HepG2 (cell line): ENCODE results near the gene PCLO. TPM values are rescaled to one million over a fixed set of nuclear protein-coding genes. Genes with fewer than 3 reads are reported as not detected.

ENCODE experiments used
- ATAC-seq: fragments of 200-7000 bp; cut with Tn5 transposase; 3 replicates; pipeline ENCODE4 v1.9.1; 2020; ENCODE audit warnings: mild to moderate bottlenecking, moderate library complexity
- BruUV-seq: library from RNA; stranded (reverse); fragments of 400-500 nt; replicated peaks from 2 replicates; lab custom pipeline; 2021; lab: Mats Ljungman, UMichigan
- CTCF ChIA-PET: fragments of 300-600 bp; formaldehyde crosslinking; extraction: SDS; loops from one replicate; lab custom pipeline; 2021; ENCODE audit warnings: low total read pairs, inconsistent platforms, low intra/inter-chr PET ratio; lab: Yijun Ruan, JAX
- POLR2A ChIA-PET: fragments of 350-600 bp; sonication (Branson Sonifier 250); formaldehyde crosslinking; loops from one replicate; lab custom pipeline; 2020; ENCODE audit warnings: antibody characterized with exemption, inconsistent platforms; lab: Yijun Ruan, JAX
- DNase-seq: peaks from one replicate; pipeline ENCODE4 v3.0.0-alpha.2; 2015; ENCODE audit warnings: low spot score
- FAIRE-seq: peaks from 3 replicates; lab custom pipeline; 2011; peaks lifted over from hg19 to GRCh38; lab: Jason Lieb, UNC
- H2AFZ ChIP-seq: one replicate; pipeline ENCODE4 v1.6.1; 2011; ENCODE audit warnings: low read length, inconsistent platforms
- H3K27ac ChIP-seq: fragments of 300-600 bp; 3 replicates; pipeline ENCODE4 v1.8.0; 2011; ENCODE audit warnings: mixed run types, mild to moderate bottlenecking, mixed read lengths, low read length, inconsistent platforms; ENCODE audit not compliant: insufficient read depth; ENCODE audit errors: extremely low read length
- H3K27me3 ChIP-seq, 2 experiments: fragments of 200-600 bp in 1 of 2; 2 replicates in 1 of 2; 3 replicates in 1 of 2; pipeline versions ENCODE4 v1.6.0 to v1.8.0; 2011; ENCODE audit warnings: low read length in 2 of 2, mild to moderate bottlenecking in 2 of 2, moderate library complexity in 2 of 2, inconsistent platforms in 1 of 2; ENCODE audit not compliant: insufficient read depth in 2 of 2, control insufficient read depth in 1 of 2
- H3K36me3 ChIP-seq, 2 experiments: fragments of 200-600 bp in 1 of 2; replicated peaks in 1 of 2; 2 replicates in 1 of 2; 3 replicates in 1 of 2; pipeline versions ENCODE4 v1.5.1 to v1.8.0; 2011; ENCODE audit warnings: low read length in 2 of 2, inconsistent platforms in 1 of 2; ENCODE audit not compliant: insufficient read depth in 2 of 2, control insufficient read depth in 1 of 2
- H3K4me1 ChIP-seq: 2 replicates; pipeline ENCODE4 v1.5.1; 2012; ENCODE audit warnings: low read length, inconsistent platforms; ENCODE audit not compliant: insufficient read depth
- H3K4me2 ChIP-seq: 2 replicates; pipeline ENCODE4 v1.6.0; 2011; ENCODE audit warnings: low read depth, low read length, inconsistent platforms
- H3K4me3 ChIP-seq, 3 experiments: fragments of 200-600 bp in 1 of 3; sonication (generic), shearing (Covaris generic) in 1 of 3; replicated peaks in 1 of 3; 2 replicates each; pipeline ENCODE4 v1.5.1; 2011 to 2016; ENCODE audit warnings: low read length in 3 of 3, inconsistent platforms in 2 of 3, low read depth in 2 of 3, mild to moderate bottlenecking in 2 of 3, control low read depth in 1 of 3, mixed read lengths in 1 of 3; ENCODE audit not compliant: insufficient read depth in 1 of 3
- H3K79me2 ChIP-seq: one replicate; pipeline ENCODE4 v1.6.1; 2011; ENCODE audit warnings: low read length, inconsistent platforms; ENCODE audit not compliant: insufficient read depth
- H3K9ac ChIP-seq: 2 replicates; pipeline ENCODE4 v1.6.0; 2011; ENCODE audit warnings: mild to moderate bottlenecking, low read depth, low read length, inconsistent platforms; ENCODE audit not compliant: insufficient read depth
- H3K9me3 ChIP-seq: 2 replicates; pipeline ENCODE4 v1.5.1; 2012; ENCODE audit warnings: mild to moderate bottlenecking, low read length
- H4K20me1 ChIP-seq: 2 replicates; pipeline ENCODE4 v1.6.0; 2011; ENCODE audit warnings: inconsistent platforms, mild to moderate bottlenecking, low read length, moderate library complexity; ENCODE audit not compliant: insufficient read depth
- CBX1 ChIP-seq: IDR thresholded peaks from one replicate; pipeline ENCODE4 v1.6.1; 2016; ENCODE audit warnings: antibody characterized with exemption, low read depth
- ELF4 ChIP-seq: sonication (generic); formaldehyde crosslinking; IDR thresholded peaks from 2 replicates; pipeline ENCODE4 v1.5.0; 2020; ENCODE audit warnings: missing genetic modification reagents, mild to moderate bottlenecking, moderate library complexity, borderline replicate concordance
- NR0B2 ChIP-seq: sonication (generic); formaldehyde crosslinking; IDR thresholded peaks from 2 replicates; pipeline ENCODE4 v1.4.0; 2020; ENCODE audit warnings: mild to moderate bottlenecking, missing genetic modification reagents
- PHF5A ChIP-seq: IDR thresholded peaks from one replicate; pipeline ENCODE4 v1.6.1; 2018; ENCODE audit warnings: low read depth, missing genetic modification reagents; ENCODE audit not compliant: unreplicated experiment
- SIX4 ChIP-seq: sonication (generic); formaldehyde crosslinking; IDR thresholded peaks from 2 replicates; pipeline ENCODE4 v1.4.0; 2020; ENCODE audit warnings: missing genetic modification reagents
- TCF7L2 ChIP-seq: IDR thresholded peaks from 2 replicates; pipeline ENCODE4 v1.6.1; 2011; ENCODE audit warnings: mild to moderate bottlenecking, low read depth, low read length, moderate library complexity
- XRCC5 ChIP-seq: fragments of 200-400 bp; formaldehyde crosslinking; optimal IDR thresholded peaks from 2 replicates; pipeline ENCODE3; 2017; ENCODE audit warnings: mild to moderate bottlenecking, low read length
- ZNF224 ChIP-seq: sonication (generic); formaldehyde crosslinking; IDR thresholded peaks from 2 replicates; pipeline ENCODE4 v1.5.0; 2020; ENCODE audit warnings: mild to moderate bottlenecking, missing genetic modification reagents
- ZNF709 ChIP-seq: sonication (generic); formaldehyde crosslinking; IDR thresholded peaks from 2 replicates; pipeline ENCODE4 v1.5.0; 2020; ENCODE audit warnings: mild to moderate bottlenecking, missing genetic modification reagents
- ZNF710 ChIP-seq: sonication (generic); formaldehyde crosslinking; IDR thresholded peaks from 2 replicates; pipeline ENCODE4 v1.5.0; 2020; ENCODE audit warnings: mild to moderate bottlenecking, missing genetic modification reagents, borderline replicate concordance
- ZNF720 ChIP-seq: sonication (generic); formaldehyde crosslinking; IDR thresholded peaks from 2 replicates; pipeline ENCODE4 v1.4.0; 2020; ENCODE audit warnings: missing genetic modification reagents
- ZNF839 ChIP-seq: sonication (generic); formaldehyde crosslinking; IDR thresholded peaks from 2 replicates; pipeline ENCODE4 v1.4.0; 2020; ENCODE audit warnings: missing genetic modification reagents, mild to moderate bottlenecking, borderline replicate concordance
- WGBS: methylation state at CpG from one replicate; pipeline ENCODE4 v1.1.6; 2017; ENCODE audit warnings: low lambda C conversion rate; 5-methylcytosine and 5-hydroxymethylcytosine counted together
- in situ Hi-C: cut with HindIII; loops from 2 replicates; pipeline ENCODE4 v1.10.0; 2017; ENCODE audit warnings: low pct_unique_long_range_greater_than_20kb; ENCODE audit not compliant: extremely low pct_ligation_motif_present
- intact Hi-C: fragments of 100-400 bp; cut with micrococcal nuclease; formaldehyde crosslinking; loops from one replicate; pipeline ENCODE4 v1.10.0; 2022; ENCODE audit not compliant: unreplicated experiment
- polyA plus RNA-seq, 8 experiments: library from polyadenylated mRNA; depleted of rRNA in 3 of 8; stranded (reverse) in 7 of 8; unstranded in 1 of 8; fragments of >200 nt; fragmentation: Illumina TruSeq in 4 of 8; extraction: Trizol in 4 of 8; gene quantifications; 2 replicates each; pipeline versions ENCODE4 v1.2.1 to v1.2.3, GENCODE V29; 2011 to 2016; ENCODE audit warnings: low read depth in 4 of 8, missing spikeins in 1 of 8, mixed read lengths in 1 of 8; ENCODE audit not compliant: insufficient read depth in 1 of 8
- total RNA-seq, 5 experiments: library from RNA; depleted of rRNA; stranded (reverse); fragments of >200 nt; fragmentation: Illumina TruSeq; extraction: Trizol; gene quantifications; 2 replicates each; pipeline ENCODE4 v1.2.3, GENCODE V29; 2016; ENCODE audit warnings: low read depth in 1 of 5

PCLO gene
- total and polyA plus RNA-seq, 2 of the 13 experiments (the other 11 are each of a cell fraction or from before 2014, with no cell fraction given), result 0.07 to 0.29 TPM

- ChIA-PET CTCF (no interaction called here), POLR2A (no interaction called here)
- no peak for TF ChIP-seq TCF7L2
- no peak for TF ChIP-seq ZNF720
- no peak for TF ChIP-seq ZNF710 (CRISPR knock-in tag)
- no peak for TF ChIP-seq XRCC5
- no peak for TF ChIP-seq NR0B2
- TF ChIP-seq ZNF224 (CRISPR knock-in tag), result no peak
- TF ChIP-seq PHF5A (CRISPR knock-in tag), result no peak
- no peak for TF ChIP-seq CBX1
- TF ChIP-seq ELF4 (CRISPR knock-in tag), result no peak
- no peak for TF ChIP-seq ZNF839 (CRISPR knock-in tag)
- no peak for TF ChIP-seq SIX4 (CRISPR knock-in tag)
- TF ChIP-seq ZNF709, result no peak
- FAIRE-seq (no peak), DNase-seq (no peak), ATAC-seq (no peak)
- no peak overlapping the region for H3K4me2 ChIP-seq
- H3K9me3 ChIP-seq, result no peaks in the 10 kb centered on the region
- H3K4me1 ChIP-seq, result no peaks in the 10 kb centered on the region
- H2AFZ ChIP-seq, result no peak overlapping the region
- H3K79me2 ChIP-seq, result no peaks in the 10 kb centered on the region
- no peaks in the 10 kb centered on the region for H3K27me3 ChIP-seq
- no peak overlapping the region for H3K9ac ChIP-seq
- no peak overlapping the region for H3K27ac ChIP-seq
- no TSS peak for BruUV-seq
- in situ Hi-C loops (no loop called here), intact Hi-C loops (no loop called here)
- WGBS, result 2% methylated on average over 3 of the region's 3 CpGs
- H3K4me3 ChIP-seq, result no peak overlapping the region
- H4K20me1 ChIP-seq, result no peaks in the 10 kb centered on the region
- no peaks in the 10 kb centered on the region for H3K36me3 ChIP-seq
These were observed 61.2 kb downstream of the PCLO start for GRCh38 chr7:83101530-83101929.
